Measurements from ENCODE around the gene ID3.
"Not testable (repeated sequence)": the region's sequence is repeated elsewhere in the genome, so short reads cannot be mapped to it uniquely, and the experiment has no call there.

DNA sequence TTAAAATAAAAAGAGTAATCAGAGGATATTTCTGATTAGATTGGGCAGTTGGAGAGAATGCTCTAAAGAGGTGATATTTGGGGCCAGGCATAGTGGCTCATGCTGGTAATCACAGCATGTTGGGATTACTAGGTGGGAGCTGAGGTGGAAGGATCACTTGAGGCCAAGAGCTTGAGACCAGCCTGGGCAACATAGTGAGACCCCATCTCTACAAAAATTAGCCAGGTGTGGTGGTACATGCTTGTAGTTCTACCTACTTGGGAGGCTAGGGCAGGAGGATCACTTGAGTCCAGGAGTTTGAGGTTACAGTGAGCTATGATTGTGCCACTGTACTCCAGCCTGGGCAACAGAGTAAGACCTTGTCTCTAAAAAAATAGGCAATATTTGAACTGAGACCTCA, 24.4 kb upstream of the ID3 start:
- TF ChIP-seq, protein P1, sequence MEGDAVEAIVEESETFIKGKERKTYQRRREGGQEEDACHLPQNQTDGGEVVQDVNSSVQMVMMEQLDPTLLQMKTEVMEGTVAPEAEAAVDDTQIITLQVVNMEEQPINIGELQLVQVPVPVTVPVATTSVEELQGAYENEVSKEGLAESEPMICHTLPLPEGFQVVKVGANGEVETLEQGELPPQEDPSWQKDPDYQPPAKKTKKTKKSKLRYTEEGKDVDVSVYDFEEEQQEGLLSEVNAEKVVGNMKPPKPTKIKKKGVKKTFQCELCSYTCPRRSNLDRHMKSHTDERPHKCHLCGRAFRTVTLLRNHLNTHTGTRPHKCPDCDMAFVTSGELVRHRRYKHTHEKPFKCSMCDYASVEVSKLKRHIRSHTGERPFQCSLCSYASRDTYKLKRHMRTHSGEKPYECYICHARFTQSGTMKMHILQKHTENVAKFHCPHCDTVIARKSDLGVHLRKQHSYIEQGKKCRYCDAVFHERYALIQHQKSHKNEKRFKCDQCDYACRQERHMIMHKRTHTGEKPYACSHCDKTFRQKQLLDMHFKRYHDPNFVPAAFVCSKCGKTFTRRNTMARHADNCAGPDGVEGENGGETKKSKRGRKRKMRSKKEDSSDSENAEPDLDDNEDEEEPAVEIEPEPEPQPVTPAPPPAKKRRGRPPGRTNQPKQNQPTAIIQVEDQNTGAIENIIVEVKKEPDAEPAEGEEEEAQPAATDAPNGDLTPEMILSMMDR (IDR thresholded peaks at IDR 0.05), result not testable (repeated sequence)
- TF ChIP-seq ZFX (IDR thresholded peaks at IDR 0.05; ENCODE audit: borderline replicate concordance), result not testable (repeated sequence)
